HG02884 (cell line): Measurements from ENCODE around the gene USPL1.
"Not testable (repeated sequence)": the region's sequence is repeated elsewhere in the genome, so short reads cannot be mapped to it uniquely, and the experiment has no call there.

Source experiments
- ATAC-seq: cut with Tn5 transposase; IDR thresholded peaks from one replicate; pipeline ENCODE4 v1.9.1; 2021; ENCODE audit warnings: mild to moderate bottlenecking, moderate library complexity; ENCODE audit not compliant: unreplicated experiment

Gene USPL1

GRCh38 chr13:30617315-30618185 lies at the start of gene USPL1:
Gene USPL1, plus strand, starts transcription at chr13:30617920. Its CDS starts 3,221 bp downstream, at chr13:30621141.
- peak; percentile 78 for ATAC-seq

- no peak for ATAC-seq
Observed at GRCh38 chr13:30569901-30570576, 47.7 kb upstream of the USPL1 start.

- no peak for ATAC-seq
Observed at GRCh38 chr13:30570691-30571090, 47.0 kb upstream of the USPL1 start.

DNA sequence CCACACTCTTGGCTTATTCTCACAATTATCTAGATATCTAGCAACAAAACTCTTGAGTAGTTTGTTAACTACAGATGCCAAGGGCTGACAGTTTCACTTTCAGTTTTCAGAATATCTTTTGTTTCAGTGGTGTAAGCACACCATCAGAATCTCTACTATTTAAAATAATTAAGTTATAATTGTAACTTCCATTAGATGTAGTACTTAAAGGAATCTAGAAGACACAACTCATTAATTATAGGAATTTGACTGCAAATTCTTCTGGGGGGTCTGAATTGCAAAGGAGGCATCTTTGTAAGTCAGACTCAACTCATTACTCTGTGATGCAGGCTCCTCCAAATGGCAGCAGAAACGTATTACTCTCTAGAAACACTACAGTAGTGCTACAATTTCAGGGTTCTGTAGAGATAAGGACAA lies 44.9 kb upstream of the USPL1 start:
- ATAC-seq, result peak; percentile 60

- ATAC-seq, result no peak
Observed at GRCh38 chr13:30576528-30576927, 41.2 kb upstream of the USPL1 start.

DNA sequence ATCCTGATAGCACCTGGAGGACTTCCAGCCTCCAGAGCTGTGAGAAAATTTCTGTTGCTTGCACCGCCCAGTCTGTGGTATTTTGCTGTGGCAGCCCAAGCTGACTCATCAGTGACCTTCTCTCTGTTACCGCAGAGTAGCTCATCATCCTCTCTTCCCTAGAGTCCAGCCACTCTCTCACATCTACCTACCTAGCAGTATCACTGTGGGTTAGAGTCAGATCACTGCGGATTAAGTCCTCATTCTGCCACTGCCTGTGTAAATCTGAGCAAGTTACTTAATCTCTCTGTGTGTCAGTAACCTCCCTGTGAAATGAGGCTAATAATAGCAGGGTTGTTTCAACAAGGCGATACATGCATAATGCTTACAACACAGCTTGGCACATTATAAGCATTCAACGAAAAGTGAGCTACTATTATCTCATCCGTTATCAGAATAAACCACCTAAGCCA lies 40.3 kb upstream of the USPL1 start:
- ATAC-seq, result peak; percentile 91

DNA sequence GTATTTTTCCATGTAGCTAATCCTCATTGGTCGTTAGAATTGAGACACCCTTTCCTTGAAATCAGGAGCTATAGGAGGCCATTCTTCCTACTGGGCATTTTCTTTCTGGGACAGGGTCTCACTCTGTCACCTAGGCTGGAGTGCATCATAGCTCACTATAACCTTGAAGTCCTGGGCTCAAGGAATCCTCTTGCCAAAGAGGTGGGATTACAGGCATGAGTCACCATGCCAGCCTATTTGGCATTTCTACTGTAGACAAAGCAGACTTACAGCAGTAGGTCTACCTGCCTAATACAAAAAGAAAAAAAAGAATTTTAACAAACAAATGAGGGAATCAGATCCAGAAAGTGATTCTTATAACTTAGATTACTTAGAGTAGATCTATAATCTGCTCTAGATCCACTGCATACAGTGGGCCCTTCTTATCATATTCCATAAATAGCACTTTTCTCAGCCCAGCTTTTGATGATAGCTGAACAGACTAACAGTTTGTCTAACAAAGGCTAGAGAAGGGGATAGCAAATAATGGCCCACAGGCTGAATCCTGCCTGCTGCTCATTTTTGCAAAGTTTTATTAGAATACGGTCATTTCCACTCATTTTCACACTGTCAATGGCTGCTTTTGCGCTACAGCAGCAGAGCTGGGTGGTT lies 36.7 kb upstream of the USPL1 start:
- ATAC-seq, result no peak

GRCh38 chr13:30581582-30581981 lies 36.1 kb upstream of the USPL1 start:
- no peak for ATAC-seq

DNA sequence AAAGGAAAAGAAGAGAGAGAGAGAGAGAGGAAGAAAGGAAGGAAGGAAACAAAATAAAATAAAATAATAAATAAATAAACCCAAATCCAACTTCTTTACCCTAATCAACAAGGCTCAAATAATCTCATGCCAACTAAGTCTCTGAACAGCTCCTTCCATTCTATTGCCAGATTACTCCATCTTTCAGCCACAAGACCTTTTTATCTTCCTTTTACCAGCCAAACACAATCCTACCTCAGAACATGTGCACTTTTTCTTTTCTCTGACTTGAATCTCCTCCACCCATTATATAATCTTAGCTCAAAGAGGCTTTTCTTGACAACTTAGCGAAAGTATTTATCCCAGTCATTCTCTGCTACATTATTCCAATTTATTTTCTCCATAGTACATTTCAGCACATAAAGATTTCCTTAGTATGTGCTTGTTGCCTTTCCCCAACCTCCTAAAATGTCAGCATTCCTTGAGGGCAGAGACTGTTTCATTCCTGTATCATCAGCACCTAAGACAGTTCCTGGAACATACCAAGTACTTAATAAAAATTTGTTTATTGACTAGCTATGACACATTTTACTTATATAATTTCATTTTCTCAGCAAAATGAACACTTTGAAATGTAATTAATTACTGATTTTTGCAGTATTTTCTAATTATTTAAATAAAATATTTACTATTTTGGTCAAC lies 33.5 kb upstream of the USPL1 start:
- ATAC-seq, result no peak

GRCh38 chr13:30585748-30586262 lies 31.9 kb upstream of the USPL1 start:
- ATAC-seq, result no peak

GRCh38 chr13:30587231-30587630 lies 30.5 kb upstream of the USPL1 start:
- ATAC-seq, result no peak

- ATAC-seq, result no peak
Observed at GRCh38 chr13:30587739-30588138, 30.0 kb upstream of the USPL1 start.

- no peak for ATAC-seq
Observed at GRCh38 chr13:30593001-30593400, 24.7 kb upstream of the USPL1 start.

DNA sequence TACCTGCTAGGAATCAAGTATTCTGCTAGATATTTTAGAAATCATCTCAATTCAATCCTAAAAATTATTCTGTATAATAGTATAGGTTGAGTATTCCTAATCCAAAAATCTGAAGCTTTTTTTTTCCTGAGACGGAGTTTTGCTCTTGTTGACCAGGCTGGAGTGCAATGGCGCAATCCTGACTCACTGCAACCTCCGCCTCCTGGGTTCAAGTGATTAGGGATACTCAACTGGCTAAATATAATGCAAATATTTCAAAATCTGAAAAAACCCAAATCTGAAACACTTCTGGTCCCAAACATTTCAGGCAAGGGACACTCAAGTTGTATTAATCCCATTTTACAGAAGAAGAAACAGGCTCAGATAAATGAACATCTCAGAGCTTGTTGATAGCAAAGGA lies 17.2 kb upstream of the USPL1 start:
- no peak for ATAC-seq

GRCh38 chr13:30601836-30602235 lies 15.9 kb upstream of the USPL1 start:
- ATAC-seq, result no peak

- no peak for ATAC-seq
Observed at GRCh38 chr13:30605052-30605451, 12.7 kb upstream of the USPL1 start.

GRCh38 chr13:30607186-30607585 lies 10.5 kb upstream of the USPL1 start:
- not testable (repeated sequence) for ATAC-seq

GRCh38 chr13:30607908-30608307 lies 9.8 kb upstream of the USPL1 start:
- ATAC-seq, result peak; percentile 98

- no peak for ATAC-seq
Observed at GRCh38 chr13:30608364-30608763, 9.4 kb upstream of the USPL1 start.

GRCh38 chr13:30610311-30610710 lies 7.4 kb upstream of the USPL1 start:
- ATAC-seq, result no peak

GRCh38 chr13:30615481-30615865 lies 2.2 kb upstream of the USPL1 start:
- ATAC-seq, result no peak
